Thyroid gland (tissue), 4 donors: Measurements from ENCODE around the gene NECTIN1. TPM values are rescaled to one million over a fixed set of nuclear protein-coding genes. Genes with fewer than 3 reads are reported as not detected.

ENCODE experiments used
- DNase-seq, 2 donors: peaks; one replicate each; pipeline ENCODE4 v3.0.0-alpha.2; 2019
- H3K27ac ChIP-seq, 3 donors: fragments of 200-600 bp; sonication (generic); 1 replicate in 2 of 3; 2 replicates in 1 of 3; pipeline ENCODE4 v1.5.1; 2016 to 2019; ENCODE audit warnings: mild to moderate bottlenecking in 1 of 3, moderate library complexity in 1 of 3
- H3K27me3 ChIP-seq: fragments of 200-600 bp; sonication (generic); one replicate; pipeline ENCODE4 v1.5.1; 2019
- H3K36me3 ChIP-seq, 2 donors: fragments of 200-600 bp; sonication (generic); one replicate each; pipeline ENCODE4 v1.5.1; 2016 to 2019
- H3K4me1 ChIP-seq, 2 donors: fragments of 200-600 bp; sonication (generic); one replicate each; pipeline ENCODE4 v1.5.1; 2017 to 2019
- H3K4me3 ChIP-seq, 3 donors: fragments of 200-600 bp; sonication (generic); replicated peaks in 1 of 3; 1 replicate in 2 of 3; 2 replicates in 1 of 3; pipeline ENCODE4 v1.5.1; 2016; ENCODE audit warnings: mild to moderate bottlenecking in 1 of 3
- H3K9me3 ChIP-seq: fragments of 200-600 bp; sonication (generic); one replicate; pipeline ENCODE4 v1.5.1; 2017
- POLR2A ChIP-seq, 2 donors: fragments of 450-650 bp; IDR thresholded peaks; one replicate each; pipeline ENCODE4 v1.6.1; 2017; ENCODE audit warnings: antibody characterized with exemption in 2 of 2, mild to moderate bottlenecking in 2 of 2, moderate library complexity in 1 of 2
- WGBS, 2 donors: methylation state at CpG; one replicate each; pipeline ENCODE4 v1.1.5; 2017; 5-methylcytosine and 5-hydroxymethylcytosine counted together
- intact Hi-C: fragments of 100-400 bp; cut with DNase I; formaldehyde crosslinking; loops from one replicate; pipeline ENCODE4 v1.15.1; 2023
- total RNA-seq, 4 donors: library from RNA; depleted of rRNA; stranded (reverse); fragments of >200 nt; gene quantifications; one replicate each; pipeline ENCODE4 v1.2.3, GENCODE V29; 2016
- TF ChIP-seq, protein P1 (sequence below), 6 experiments: fragments of 200-600 bp in 3 of 6; fragments of 450-650 bp in 3 of 6; sonication (generic) in 3 of 6; IDR thresholded peaks; one replicate each; pipeline ENCODE4 v1.5.1; 2016 to 2019; ENCODE audit warnings: antibody characterized with exemption in 6 of 6, mild to moderate bottlenecking in 2 of 6, inconsistent platforms in 1 of 6, moderate library complexity in 1 of 6

Gene NECTIN1
- total RNA-seq, 4 donors from 2014 or later: 0.94 to 5.3 (median 2.3) TPM

DNA sequence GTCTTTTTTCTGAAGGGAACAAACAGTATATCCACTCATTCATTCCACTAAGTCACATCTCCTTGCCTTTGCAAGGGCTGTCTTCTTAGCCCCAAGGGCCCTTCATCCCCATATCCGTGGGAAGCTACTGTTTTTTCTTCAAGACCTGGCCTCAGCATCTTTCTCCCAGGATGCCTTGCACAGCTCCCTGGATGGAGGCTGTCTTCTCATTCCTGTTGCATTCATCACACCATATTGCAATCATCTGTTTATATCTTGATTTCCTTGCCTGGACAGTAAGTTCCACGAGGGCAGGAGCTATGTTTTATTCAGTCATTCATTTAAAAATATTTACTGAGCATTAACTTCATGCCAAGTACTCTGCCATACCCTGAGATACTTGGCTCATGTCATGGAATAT is 29.3 kb upstream of the NECTIN1 start:
- no peaks in the 10 kb centered on the region for H3K36me3 ChIP-seq
- TF ChIP-seq, protein P1, sequence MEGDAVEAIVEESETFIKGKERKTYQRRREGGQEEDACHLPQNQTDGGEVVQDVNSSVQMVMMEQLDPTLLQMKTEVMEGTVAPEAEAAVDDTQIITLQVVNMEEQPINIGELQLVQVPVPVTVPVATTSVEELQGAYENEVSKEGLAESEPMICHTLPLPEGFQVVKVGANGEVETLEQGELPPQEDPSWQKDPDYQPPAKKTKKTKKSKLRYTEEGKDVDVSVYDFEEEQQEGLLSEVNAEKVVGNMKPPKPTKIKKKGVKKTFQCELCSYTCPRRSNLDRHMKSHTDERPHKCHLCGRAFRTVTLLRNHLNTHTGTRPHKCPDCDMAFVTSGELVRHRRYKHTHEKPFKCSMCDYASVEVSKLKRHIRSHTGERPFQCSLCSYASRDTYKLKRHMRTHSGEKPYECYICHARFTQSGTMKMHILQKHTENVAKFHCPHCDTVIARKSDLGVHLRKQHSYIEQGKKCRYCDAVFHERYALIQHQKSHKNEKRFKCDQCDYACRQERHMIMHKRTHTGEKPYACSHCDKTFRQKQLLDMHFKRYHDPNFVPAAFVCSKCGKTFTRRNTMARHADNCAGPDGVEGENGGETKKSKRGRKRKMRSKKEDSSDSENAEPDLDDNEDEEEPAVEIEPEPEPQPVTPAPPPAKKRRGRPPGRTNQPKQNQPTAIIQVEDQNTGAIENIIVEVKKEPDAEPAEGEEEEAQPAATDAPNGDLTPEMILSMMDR (IDR thresholded peaks at IDR 0.05): no peak
- TF ChIP-seq POLR2A (IDR thresholded peaks at IDR 0.05): no peak
- H3K4me1 ChIP-seq: no peaks in the 10 kb centered on the region
- no peak overlapping the region for H3K27ac ChIP-seq
- intact Hi-C loops: no loop called here
- no peaks in the 10 kb centered on the region for H3K9me3 ChIP-seq
- WGBS, 2 donors: 28% methylated on average over 2 of the region's 2 CpGs
- no peak overlapping the region for H3K4me3 ChIP-seq
- no peaks in the 10 kb centered on the region for H3K27me3 ChIP-seq
- DNase-seq: no peak

DNA sequence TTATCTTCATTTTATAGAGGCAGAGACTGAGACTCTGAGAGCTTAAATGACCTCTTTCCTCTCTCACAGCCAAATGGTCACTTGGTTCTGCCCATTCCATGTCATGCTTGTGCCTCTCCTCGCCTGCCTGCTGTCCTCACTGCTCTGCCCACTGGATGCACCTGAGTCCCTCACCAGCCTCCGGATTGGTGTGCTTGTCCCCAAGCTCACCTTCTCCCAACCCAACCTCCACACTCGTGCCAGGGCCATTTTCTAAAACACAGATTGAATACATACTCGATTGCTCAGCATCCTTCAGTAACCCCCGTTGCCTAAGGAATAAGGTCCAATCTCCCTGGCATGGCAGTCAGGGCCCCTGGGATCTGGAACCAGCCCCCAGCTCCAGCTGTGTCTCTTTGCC is 28.4 kb upstream of the NECTIN1 start:
- TF ChIP-seq, protein P1 (IDR thresholded peaks at IDR 0.05): no peak
- no peak for TF ChIP-seq POLR2A (IDR thresholded peaks at IDR 0.05)
- Histone ChIP-seq H3K9me3 (no peaks in the 10 kb centered on the region), H3K27me3 (no peaks in the 10 kb centered on the region), H3K4me1 (no peaks in the 10 kb centered on the region), H3K27ac (no peak overlapping the region), H3K36me3 (no peaks in the 10 kb centered on the region), H3K4me3 (no peak overlapping the region)
- DNase-seq: no peak
- WGBS, 2 donors: 89 to 91% methylated on average over 5 of the region's 5 CpGs
- intact Hi-C loops: no loop called here

DNA sequence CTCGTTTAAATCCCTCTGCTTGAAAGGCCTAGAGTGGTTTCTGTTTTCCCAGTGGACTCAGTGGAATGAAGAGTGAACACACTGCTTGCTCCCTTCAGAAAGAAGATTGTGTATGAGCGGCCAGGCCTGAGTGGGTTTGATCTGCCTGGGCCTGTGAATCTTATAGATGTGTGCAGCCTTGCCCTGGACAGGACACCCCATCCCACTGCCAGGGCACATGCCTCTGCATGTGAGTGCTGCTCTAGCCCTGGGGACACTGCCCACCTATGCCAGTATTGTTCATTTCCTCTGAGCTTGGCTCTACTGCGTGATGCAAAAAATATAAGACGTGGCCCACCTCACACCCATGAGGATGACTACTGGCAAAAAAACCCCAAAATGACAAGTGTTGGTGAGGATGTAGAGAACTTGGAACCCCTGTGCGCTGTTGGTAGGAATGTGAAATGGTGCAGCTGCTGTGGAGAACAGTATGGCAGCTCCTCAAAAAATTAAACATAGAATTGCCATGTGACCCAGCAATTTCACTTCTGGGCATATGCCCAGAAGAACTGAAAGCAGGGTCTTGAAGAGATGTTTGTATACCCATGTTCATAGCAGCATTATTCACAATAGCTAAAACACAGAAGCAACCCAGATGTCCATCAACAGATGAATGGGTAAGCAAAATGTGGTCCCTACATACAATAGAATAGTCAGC is 27.3 kb upstream of the NECTIN1 start:
- H3K27ac ChIP-seq: no peak overlapping the region
- no peak for DNase-seq
- no peaks in the 10 kb centered on the region for H3K9me3 ChIP-seq
- 79 to 81% methylated on average over 4 to 5 of the region's 5 CpGs for WGBS, 2 donors
- no peaks in the 10 kb centered on the region for H3K4me1 ChIP-seq
- TF ChIP-seq, protein P1 (IDR thresholded peaks at IDR 0.05): no peak
- TF ChIP-seq POLR2A (IDR thresholded peaks at IDR 0.05): no peak
- no peaks in the 10 kb centered on the region for H3K36me3 ChIP-seq
- H3K27me3 ChIP-seq: no peaks in the 10 kb centered on the region
- no peak overlapping the region for H3K4me3 ChIP-seq
- intact Hi-C loops: no loop called here

DNA sequence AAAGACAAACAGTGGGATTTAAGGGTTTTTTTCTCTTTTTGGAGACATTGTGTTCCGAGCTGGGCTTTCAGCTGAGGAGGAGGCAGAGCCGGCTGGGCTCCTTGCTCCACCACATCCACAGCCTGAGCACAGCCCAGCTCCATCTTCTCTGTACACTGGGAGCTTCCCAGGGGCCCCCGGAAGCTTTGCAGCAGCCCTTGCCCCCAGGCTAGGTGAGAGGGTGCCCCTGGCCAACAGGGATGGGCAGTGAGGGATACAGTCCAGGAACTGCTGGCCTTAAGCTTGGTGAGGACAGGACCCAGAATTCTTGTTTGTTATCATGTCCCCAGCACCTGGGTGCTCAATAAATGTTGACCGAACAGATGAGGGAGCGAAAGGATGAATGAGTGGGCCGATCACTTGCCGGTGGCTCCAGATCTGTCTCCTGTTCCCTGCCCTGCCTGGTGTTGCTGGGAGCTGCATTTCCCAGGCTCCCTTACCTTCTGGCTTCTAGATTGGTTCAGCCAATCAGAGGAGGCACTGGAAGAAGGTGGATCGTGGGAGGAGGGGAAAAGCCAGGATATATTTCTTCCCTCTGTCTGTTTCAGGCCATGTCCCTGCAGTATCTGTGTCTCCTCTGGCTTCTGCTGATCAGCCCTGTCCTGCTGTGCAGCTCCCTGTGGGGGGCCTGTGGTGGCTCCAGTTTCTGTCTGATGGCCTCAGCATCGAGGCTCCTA is 26.5 kb upstream of the NECTIN1 start:
- no peaks in the 10 kb centered on the region for H3K9me3 ChIP-seq
- no peak overlapping the region for H3K4me3 ChIP-seq
- no peak for TF ChIP-seq POLR2A (IDR thresholded peaks at IDR 0.05)
- no peaks in the 10 kb centered on the region for H3K4me1 ChIP-seq
- H3K36me3 ChIP-seq: no peaks in the 10 kb centered on the region
- DNase-seq: no peak
- 62% methylated on average over 8 to 9 of the region's 9 CpGs for WGBS, 2 donors
- intact Hi-C loops: no loop called here
- H3K27me3 ChIP-seq: no peaks in the 10 kb centered on the region
- H3K27ac ChIP-seq: no peak overlapping the region

DNA sequence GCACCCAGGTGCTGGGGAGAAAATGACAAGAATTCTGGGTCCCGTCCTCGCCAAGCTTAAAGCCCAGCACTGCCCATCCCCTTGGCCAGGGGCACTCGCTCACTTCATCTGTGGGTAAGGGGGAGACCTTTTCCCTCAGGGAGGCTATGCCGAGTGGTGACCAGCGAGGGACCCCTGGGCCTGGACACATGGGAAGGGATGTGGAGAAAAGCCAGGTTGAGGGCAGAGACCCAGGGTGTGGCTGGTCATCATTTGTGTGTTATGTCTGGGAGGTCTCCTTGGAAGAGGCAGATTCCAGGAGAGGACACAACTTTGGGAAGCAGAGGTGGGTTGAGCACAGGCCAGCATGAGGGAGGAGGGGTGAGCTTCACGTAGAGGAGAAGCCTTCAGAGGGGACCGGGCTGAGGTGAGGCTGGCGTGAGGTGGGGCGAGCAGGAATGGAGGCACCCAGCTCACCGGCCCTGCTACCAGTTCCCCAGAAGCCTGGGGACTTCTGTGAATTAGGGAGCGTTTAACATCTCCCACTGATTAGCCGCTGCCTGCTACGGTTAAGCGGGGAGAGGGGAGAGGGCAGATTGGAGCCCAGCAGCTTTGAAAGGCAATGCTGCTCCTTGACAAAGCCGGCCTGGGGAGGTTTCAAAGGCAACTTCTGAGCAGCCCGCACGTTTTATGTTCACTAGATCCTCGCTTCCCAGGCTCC is 25.8 kb upstream of the NECTIN1 start:
- Histone ChIP-seq H3K4me1 (no peaks in the 10 kb centered on the region), H3K27ac (no peak overlapping the region), H3K9me3 (no peaks in the 10 kb centered on the region), H3K27me3 (no peaks in the 10 kb centered on the region), H3K36me3 (no peaks in the 10 kb centered on the region), H3K4me3 (no peak overlapping the region)
- TF ChIP-seq, protein P1 (IDR thresholded peaks at IDR 0.05): no peak
- no peak for TF ChIP-seq POLR2A (IDR thresholded peaks at IDR 0.05)
- intact Hi-C loops: no loop called here
- 52 to 68% methylated on average over 17 to 18 of the region's 18 CpGs for WGBS, 2 donors
- DNase-seq: no peak
